ENCODE measurements around the gene COBL.

The COBL gene

GRCh38 chr7:51020944-51021343 is 295.7 kb downstream of the COBL start:
- DNase-seq (ENCODE audit: low spot score), result no peak

- no peak for DNase-seq (ENCODE audit: low spot score)
These were observed 296.4 kb downstream of the COBL start for GRCh38 chr7:51019891-51020870.

GRCh38 chr7:51019191-51019844 is 297.3 kb downstream of the COBL start:
- DNase-seq (ENCODE audit: low spot score), result no peak

GRCh38 chr7:51017576-51018535 is 298.8 kb downstream of the COBL start:
- no peak for DNase-seq (ENCODE audit: low spot score)

GRCh38 chr7:51016546-51016945 is 300.1 kb downstream of the COBL start:
- no peak for DNase-seq (ENCODE audit: low spot score)

- no peak for DNase-seq (ENCODE audit: low spot score)
These were observed 301.0 kb downstream of the COBL start for GRCh38 chr7:51015581-51015980.

GRCh38 chr7:51014811-51015210 is 301.8 kb downstream of the COBL start:
- DNase-seq (ENCODE audit: low spot score), result no peak

GRCh38 chr7:51013861-51014511 is 302.6 kb downstream of the COBL start:
- DNase-seq (ENCODE audit: low spot score), result no peak

- DNase-seq (ENCODE audit: low spot score), result no peak
These were observed 303.3 kb downstream of the COBL start for GRCh38 chr7:51013218-51013786.

GRCh38 chr7:51012569-51013217 is 303.9 kb downstream of the COBL start:
- DNase-seq (ENCODE audit: low spot score), result no peak

GRCh38 chr7:51011710-51012350 is 304.8 kb downstream of the COBL start:
- DNase-seq (ENCODE audit: low spot score), result no peak

- no peak for DNase-seq (ENCODE audit: low spot score)
These were observed 306.1 kb downstream of the COBL start for GRCh38 chr7:51010534-51010933.

- no peak for DNase-seq (ENCODE audit: low spot score)
These were observed 306.7 kb downstream of the COBL start for GRCh38 chr7:51009716-51010496.

GRCh38 chr7:51007551-51008505 is 308.8 kb downstream of the COBL start:
- DNase-seq (ENCODE audit: low spot score), result no peak

- no peak for DNase-seq (ENCODE audit: low spot score)
These were observed 309.9 kb downstream of the COBL start for GRCh38 chr7:51006483-51007235.

- DNase-seq (ENCODE audit: low spot score), result no peak
These were observed 311.5 kb downstream of the COBL start for GRCh38 chr7:51005074-51005473.

- no peak for DNase-seq (ENCODE audit: low spot score)
These were observed 315.7 kb downstream of the COBL start for GRCh38 chr7:51000956-51001355.
